GM21717 (cell line): ENCODE data around the gene GULP1.

ENCODE experiments used
- ATAC-seq: cut with Tn5 transposase; IDR thresholded peaks from one replicate; pipeline ENCODE4 v1.9.1; 2021; ENCODE audit warnings: mild to moderate bottlenecking, moderate library complexity; ENCODE audit not compliant: unreplicated experiment

Gene GULP1

DNA sequence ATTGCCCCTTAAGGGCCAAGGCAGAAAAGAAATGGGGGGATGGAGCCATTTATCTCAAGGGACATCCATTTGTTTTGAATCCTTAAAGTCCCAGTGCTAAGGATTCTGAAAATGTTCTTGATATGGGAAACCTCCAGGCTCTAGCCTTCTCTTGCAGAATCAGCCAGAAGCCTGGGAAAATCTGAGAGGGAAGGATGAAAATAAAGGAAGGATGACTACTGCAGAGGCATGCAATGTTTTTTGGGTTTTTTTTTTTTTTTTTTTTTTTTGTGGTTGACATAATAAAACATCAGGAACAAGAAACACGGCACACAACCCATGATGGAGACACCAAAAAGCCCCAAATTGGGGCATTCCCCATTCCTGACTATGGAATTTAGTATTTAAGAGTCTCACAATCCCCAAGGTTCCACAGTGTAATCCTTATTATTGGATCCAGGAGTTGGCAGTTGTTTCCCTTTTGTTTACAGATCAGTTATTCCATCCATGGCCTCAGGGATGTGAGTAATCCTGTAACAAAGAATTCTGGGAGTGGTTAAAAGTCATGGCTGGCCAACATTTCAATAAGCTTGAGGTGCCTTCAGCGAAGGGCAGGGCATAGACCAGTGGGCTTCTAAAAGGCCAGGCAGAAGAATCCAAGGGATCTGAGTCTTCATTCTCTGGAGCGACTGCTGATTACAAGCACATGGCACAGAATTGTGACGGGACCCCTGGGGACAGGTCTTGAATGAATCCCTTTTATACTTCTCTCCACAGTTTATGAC is 337.5 kb downstream of the GULP1 start:
- no peak for ATAC-seq

DNA sequence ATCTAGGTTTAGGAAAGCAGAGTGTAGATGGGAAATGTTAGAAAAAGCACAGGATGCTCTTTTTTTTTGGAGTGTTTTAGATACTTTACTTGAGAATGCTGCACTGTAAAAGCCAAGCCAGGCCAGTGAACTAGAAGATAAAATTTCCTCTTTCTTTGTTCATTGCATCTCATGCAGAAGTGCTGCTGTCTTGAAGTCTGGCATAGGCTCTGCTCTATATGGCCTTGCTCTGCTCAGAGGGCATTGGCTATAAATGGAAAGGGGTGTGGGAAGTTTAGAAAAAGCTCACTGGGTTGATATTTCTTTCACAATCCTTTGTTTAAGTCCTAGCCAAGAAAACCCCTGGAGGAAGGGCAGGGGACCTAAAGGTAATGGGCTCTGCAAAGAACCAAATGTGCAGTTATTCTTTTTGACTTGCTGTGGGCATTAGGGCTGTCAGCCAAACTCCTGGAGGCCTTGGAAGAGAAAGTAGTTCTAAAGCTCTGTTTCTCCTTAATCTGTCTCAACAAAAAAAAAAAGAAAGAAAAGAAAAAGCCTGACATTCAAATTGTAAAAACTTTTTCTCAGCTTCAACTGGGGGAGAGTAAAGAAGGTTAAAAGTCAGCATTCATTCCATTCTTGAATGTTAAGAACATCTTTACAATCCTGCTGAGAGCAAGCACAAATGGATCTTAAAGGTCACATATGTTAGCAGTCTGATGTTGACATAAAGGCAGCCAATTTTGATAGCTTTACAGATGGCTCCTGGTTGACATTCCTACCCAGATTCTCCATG is 338.3 kb downstream of the GULP1 start:
- no peak for ATAC-seq

DNA sequence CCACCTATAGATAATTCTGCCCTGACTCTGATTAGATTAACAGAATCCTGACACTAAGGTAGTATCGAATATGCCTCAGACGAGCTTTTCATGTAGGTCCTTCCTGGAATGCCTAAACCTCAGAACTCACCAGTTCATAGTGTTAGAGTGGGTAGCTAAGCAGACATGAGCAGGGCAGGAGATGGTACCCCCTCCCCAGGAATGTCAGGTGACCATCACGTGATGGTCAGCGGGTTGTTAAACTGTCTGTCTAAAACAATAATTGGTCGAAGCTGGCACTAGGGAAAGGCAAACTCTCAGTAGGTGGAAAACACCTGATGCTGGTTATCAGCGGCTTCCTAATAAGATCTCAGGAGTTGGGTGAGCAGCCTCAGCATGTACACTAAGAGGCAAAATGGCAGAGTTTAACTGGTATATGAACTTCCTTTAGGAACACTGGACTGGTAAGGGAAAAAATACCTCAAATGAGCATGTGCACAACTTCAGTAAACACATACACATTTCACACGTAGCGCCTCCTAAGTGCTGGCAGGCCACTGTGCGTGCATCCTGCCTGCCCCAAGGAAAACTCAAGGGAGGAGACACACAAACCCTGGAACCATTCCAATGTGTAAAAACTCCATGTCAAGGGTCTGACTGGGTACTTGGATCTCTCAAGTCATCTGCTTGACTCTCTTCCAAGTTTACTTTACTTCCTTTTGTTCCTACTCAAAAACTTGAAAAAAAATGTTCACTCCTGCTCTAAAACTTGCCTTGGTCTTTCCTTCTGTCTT is 339.5 kb downstream of the GULP1 start:
- ATAC-seq: no peak

DNA sequence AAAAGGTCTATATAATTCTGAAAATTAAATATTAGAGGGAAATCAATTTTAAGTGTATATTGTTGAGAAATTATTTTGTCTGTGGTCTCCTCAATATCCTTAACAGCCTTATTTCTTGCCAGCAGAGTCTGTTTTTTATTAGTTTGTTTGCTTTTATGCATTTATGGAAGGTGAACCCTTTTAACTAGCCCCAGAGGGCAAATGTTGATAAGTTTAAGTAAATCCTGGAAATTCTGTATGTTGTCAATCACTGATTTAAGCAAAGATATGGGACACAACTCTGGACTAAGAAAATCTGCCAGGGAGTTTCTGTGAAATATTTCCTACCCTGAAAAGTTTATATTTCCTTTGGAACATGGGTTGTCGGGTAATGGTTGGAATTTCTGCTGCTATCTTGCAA is 343.0 kb downstream of the GULP1 start:
- no peak for ATAC-seq
